CD4-positive, alpha-beta T cell treated with Interleukin-17A for 4 hours (primary cell): ENCODE measurements around the gene PTGR3.
"Not testable (repeated sequence)": the region's sequence is repeated elsewhere in the genome, so short reads cannot be mapped to it uniquely, and the experiment has no call there.

Experiments
- DNase-seq: peaks from one replicate; pipeline ENCODE4 v3.0.0-alpha.2; 2020; ENCODE audit warnings: mixed read lengths

PTGR3 gene

DNA sequence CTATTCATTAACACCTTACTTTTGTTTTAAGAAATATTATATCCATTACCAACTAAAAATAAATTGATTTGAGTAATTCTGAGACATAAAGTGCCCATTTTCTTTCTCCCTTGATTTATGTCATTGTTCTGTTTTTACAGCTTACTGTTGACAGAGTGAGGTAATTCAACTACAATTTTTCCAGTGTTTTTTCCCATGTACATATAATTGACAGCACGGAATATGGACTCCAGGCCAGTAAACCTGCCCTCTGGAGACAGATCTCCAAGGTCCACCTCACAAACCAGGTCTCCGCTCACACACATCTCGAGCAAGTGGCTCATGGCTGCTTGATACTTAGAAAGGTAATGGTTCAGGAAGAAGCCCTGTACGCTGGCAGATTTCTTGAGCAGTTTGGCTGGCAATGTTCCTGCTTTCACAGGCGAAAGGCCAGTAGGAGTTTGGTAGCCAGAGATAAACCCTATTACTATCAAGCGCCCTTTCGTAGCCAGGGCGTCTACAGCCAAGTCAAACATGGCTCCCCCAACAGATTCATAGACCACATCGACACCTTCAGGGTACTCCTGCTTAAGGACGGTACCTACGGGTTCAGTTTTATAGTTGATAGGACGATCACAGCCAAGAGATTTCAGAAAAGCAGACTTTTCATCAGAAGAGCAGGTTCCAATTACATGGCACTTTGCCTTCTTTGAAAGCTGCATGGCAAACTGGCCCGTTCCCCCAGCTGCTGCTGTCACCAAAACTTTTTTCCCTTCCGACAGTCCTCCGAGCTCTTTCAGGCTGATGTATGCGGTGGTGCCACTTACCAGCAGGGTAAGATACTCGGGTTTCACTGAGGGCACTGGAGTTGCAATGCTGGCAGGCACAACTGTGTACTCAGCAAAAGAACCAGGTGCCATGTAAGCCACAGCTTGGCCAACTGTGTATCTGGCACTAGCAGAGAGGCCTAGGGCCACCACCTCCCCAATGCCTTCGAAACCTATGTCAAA lies 7.4 kb downstream of the PTGR3 start:
- no peak for DNase-seq

DNA sequence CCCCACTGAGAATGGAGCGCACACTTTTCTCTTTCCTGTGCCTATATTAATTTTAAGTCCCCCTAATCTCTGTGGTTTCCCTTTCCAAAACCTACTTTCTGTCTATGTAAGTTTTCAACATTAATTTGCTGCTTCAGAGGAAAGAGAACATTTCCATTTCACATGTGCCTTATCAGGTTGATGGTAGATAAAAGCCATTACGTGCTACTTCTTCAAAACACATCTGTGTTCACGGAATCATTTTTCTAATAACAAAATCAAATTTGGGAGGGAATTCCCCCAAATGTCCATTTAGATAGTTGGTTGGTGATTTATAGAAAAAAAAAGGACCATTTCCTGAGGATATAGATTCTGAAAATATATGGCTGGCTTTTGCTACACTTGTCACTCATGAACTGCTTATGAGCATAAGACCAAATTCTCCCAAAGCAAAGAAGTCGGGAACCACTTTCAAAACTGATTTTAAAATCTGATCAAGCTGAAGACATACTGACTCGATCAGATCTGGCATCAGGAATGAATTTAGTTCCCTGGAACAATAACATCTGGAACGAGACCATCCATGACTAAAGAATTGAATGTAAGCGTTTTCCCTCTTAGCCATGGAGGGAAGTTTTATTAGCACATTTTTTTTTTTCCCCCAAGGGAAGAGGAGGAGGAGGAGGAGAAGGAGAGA lies 8.2 kb downstream of the PTGR3 start:
- no peak for DNase-seq

DNA sequence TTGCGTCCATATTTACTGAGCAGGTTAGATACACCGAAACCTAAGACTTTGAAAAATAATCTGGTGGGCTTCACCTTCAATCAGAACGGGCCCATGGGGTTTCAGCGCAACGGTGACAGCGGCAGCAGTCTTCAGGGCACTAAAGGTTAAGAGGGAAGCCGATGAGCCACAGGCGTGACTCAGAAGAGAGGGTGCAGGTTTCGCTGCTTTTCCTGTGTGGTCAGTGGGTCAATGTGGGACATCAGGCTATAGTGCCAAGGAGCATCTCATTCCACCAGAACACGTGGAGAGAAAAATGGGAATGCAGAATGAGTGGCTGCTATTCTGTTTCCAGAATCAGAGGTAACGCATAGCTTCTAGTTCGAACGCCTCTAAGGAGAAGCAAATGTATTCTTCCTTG lies 8.9 kb downstream of the PTGR3 start:
- DNase-seq, result no peak

DNA sequence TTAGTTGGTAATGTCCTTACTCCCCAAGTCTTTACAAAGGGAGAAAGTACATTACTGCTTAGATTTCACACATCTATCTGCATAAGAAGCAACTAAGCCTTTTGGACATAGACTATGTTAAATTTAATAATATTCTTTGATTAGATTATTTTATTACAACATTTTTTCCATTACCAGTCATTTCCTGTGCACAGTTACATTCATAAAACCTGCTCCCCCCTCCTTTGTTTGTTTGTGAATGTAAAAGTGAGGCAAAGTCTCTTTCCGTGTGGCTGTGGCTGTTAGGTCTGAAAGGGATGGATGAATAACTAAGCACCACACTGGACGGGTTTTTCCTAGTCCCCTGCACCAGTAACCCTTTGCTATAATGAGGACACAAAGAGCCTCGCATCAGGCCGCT lies 9.6 kb downstream of the PTGR3 start:
- no peak for DNase-seq

DNA sequence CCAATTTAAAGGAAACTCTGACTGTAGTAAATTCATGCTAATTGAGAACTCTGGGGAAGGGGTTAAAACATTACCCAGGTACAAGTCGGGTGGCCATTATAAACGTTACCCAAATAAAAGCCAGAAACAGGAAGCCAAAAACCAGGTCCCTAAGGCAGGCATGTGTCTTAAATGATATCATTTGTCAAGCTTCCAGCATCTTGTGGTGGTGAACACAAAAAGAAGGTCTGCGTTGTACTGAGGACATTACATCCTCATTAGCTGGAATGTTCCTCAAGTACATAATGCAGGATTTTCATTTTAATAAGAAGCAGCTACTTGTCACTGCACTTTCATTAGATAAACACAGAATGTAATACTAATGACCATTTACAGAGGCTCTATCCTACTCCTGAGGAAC lies 10.9 kb downstream of the PTGR3 start:
- DNase-seq, result no peak

DNA sequence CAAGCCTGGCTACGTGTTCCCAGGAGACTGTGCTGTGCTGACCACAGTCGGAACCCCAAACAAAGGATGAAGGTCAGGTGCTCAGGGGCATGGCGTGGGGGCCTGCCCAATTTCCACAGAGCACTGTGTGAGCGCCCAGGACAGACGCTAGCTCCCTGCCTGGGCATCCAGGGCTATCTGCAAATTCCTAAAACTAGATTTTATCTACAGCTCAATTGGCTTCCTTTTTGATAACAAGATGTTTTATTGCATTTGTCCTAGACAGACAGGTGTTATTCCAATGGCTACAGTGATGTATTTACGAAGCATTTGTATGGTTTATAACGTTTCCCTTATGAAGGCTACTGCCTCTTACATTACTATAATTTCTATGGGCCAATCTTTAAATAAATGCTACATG lies 16.0 kb downstream of the PTGR3 start:
- DNase-seq, result no peak

DNA sequence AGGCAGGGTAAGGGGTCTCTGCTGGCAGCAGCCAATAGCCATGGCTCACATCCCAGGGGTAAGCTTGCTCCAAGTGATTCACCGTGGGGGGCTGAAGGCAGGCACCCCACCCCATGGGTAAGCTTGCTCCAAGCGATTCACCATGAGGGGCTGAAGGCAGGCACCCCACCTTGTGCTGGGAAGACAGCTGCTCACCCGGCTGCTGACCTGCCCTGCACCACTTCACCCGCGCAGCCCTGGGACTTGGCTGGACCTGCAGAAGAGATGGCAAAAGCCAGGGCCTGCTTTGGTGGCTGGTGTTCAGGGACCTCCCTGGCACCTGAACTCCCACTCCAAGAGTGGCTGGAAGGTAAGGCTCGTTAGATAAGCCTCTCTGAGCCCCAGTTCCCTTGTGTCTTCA lies 19.2 kb downstream of the PTGR3 start:
- no peak for DNase-seq

DNA sequence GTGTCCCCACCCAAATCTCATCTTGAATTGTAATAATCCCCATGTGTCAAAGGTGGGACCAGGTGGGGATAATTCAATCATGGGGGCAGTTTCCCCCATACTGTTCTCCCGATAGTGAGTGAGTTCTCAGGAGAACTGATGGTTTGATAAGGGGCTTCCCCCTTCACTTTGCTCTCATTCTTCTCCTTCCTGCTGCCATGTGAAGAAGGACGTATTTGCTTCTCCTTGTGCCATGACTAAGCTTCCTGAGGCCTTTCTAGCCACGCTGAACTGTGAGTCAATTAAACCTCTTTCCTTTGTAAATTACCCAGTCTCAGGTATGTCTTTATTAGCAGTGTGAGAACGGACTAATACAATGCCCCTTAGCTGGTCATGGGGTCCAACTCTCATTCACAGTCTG lies 21.2 kb downstream of the PTGR3 start:
- not testable (repeated sequence) for DNase-seq

DNA sequence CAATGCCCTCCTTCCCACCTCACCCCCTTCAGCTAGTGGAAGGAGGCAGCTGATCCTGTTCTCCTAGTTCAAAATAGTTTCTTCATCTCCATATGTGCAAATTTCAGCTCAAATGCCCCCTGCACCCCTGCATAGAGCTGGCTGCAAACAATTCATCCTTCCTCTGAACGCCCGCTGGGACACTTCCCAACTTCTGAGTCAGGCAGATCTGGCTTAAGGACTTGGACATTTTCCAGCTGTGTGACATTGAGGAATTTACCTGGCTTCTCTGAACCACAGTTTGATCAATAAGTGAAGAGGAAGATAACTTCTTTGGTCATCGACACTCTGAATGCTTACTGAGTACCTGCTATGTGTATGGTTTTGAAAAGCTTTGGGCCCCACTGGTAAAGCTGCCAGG lies 23.5 kb downstream of the PTGR3 start:
- DNase-seq, result no peak

DNA sequence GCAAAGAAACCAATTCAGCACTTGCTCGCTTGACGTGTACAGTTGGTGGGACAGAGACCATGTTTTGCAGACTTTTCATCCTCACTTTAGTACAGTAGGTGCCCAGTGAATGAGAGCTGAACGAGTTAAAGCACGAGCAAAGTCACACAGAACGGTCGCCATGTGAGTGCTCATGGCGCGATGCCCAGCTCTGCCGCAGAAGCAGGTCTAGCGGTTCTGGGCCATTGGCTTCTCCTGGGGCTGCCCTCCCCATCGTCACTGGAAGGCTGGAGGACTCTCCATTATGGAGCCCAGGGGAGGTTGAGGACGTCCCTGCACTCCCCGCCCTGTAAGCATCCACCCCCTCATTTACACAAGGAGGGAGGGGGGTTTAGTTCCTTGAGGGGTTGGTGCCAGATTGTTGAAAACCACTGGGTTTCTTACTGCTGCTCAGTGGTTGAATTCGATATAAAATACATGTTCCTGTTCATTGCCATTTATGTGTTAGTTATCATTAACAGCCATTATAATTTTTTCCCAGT lies 24.9 kb downstream of the PTGR3 start:
- DNase-seq, result no peak

DNA sequence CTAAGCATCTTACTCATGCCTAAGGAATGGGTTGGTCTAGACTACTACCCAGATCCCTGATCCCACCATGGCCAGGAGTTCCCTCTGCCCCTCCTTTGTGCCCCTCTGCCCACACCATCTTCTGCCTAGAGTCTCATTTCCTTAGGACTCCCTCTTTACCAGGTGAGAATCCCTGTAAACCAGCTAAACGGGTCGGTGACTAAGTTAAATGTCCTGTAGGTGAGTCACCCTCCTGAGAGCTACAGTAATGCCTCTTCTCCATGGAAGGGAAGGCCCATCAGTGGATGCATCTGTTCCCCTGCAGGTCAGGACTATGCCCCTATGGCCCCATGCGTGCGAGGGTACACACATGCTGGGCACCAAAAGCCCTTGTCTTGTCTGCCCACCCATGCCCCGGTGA lies 25.4 kb downstream of the PTGR3 start:
- DNase-seq, result no peak

DNA sequence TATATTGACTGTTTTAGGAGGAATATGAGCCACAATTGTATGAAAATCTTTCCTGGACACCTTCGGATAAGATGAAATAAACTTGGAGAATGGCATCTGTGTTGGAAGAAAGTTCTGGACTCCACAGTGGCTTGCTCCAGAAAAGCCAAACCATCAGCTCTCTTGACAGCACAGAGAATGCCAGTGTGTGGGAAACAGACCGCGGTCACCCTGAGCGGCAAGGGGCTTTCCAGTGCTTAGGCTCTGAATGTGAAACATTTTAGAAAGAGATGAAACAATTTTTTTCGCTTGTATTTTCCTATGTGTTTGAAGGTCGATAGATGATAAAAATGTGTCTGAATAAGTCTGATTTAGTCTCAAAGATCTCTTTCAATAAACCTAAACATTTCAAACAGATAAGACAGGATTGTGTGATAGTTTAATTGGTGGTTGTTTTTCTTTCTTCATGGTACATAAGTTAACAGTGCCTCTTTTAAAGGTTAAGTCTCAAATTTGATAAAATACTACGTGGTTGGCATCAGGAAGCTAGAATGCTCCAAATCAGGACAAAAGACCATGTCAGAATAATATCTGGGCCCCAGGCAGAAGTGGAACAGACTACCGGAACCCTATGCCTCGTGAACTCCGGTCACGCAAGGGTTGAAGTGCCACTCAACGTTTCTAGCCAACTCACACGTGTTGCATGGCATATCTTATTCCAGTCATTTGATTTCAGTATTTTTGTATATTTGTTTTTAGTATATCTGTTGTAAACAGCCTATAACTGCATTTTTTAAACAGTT lies 28.9 kb downstream of the PTGR3 start:
- DNase-seq, result no peak

DNA sequence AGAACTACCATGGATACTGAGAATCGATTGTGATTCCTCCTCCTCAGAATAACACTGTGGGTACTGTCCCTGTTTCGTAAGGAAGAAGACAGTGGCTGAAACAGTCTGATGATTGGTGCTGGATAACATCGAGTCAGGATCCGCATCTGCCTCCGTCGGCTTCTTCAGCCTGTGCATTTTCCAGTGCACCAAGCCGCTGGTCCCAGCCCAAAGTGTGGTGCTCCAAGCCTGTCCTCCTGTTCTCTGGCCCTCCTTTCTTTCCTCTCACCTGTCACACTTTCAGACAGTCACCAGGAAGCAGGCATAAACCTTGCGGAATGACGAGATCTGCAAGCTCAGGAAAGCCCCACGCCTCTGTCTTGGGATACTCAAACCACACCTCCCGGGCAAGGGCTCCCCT lies 30.6 kb downstream of the PTGR3 start:
- DNase-seq, result no peak

DNA sequence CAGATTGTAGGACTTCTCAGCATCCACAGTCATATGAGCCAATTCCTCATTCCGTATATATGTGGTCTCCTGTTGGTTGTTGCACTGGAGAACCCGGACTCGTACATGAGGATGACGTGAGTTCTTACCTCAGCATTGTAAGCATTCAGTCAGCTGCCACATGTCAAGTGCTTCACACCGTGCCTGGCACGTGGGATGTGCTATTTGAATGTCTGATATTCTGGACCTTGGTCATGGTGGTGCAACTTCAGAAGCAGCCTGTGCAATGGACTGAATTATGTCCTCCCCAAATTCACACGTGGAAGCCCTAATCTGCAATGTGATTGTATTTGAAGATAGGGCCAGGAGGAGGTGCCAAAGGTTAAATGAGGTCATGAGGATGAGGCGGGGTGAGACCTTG lies 32.1 kb downstream of the PTGR3 start:
- DNase-seq, result no peak

DNA sequence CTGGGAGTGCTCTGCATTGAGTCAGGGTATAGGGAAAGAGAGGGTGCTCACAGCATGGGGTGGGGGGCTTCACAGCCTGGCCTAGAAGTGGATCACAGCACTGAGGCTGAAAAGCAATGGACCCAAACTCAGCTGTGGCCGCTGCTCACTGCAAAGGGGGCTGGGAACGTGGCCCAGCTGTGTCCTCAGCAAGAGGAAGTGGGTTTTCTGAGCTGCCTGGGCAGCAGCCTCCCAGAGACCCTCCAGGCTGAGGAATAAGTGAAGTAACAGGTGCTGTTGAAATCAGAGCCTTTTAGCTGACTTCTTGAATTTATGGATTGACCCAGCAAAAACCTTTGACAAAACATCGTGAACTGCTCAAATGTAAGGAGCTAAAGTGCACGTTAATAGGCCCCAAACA lies 35.2 kb downstream of the PTGR3 start:
- no peak for DNase-seq

DNA sequence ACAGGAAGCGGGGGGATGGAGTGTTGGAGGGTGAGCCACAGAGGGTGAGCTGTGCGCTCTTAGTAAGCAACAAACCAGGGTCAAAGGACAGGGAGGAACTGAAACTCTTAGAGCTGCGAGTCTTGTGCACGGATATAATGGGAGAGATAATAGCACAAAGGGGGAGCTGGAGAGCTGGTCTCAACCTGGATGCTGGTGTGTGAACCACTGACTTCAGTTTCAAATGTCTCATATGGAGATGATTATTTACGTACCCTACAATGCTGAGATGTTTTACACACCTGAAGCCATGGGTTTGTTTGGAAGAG lies 35.9 kb downstream of the PTGR3 start:
- peak; percentile 13 for DNase-seq

DNA sequence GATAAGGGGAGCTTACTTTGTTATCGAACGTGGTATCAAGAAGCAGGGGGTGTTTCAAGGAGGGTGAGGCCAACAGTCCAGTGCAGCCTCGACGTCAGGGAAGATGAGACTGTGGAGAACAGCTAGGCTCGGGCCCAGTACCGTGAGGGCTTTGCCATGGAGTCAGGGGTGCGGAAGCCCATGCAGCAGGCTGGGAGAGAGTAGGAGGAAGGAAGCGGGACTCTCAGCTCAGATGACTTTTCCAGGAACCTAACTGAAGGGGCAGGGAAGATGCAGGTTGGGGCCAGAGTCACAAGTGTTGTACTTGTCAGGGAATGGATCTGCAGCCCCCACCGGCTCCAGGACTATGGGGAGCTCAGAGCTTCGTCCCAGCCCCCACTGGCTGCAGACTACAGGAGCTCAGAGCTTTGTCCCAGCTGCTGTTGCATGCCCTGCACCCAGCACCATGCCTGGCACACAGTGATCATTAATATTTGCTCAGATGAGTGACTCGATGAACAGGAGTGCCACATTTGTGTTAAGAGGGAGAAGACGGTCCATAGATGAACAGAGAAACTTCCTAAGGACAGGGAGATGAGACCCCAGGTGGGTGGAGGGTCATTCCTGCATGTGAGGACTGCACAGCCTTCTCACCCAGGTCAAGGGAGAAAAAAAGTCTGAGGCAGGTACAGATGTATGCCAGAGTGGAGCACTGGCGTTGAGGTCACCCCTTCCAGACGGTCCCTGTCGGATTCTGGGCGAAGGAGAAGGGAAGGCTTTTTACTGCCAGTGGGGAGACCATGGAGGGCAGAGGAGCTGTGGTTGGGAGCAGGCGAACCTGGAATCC lies 36.4 kb downstream of the PTGR3 start:
- DNase-seq, result no peak

DNA sequence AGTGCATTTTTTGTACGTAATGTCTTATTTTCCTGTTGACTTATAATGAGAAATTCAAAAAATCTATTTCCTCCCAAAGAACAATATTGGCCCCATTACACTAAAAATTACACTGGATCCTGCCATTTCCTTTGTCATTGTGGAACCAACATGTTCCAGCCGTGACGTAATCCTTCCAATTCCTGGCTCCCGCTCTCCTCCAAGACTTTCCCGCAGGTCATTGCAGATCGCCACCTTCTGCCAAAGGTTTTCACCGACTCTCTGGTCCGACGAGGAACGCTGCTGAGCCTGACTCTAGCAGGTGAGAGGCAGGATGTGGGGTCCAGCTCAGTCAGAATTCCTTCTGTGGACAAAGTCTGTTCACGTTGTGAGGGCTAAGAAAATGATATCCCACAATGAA lies 38.0 kb downstream of the PTGR3 start:
- no peak for DNase-seq

DNA sequence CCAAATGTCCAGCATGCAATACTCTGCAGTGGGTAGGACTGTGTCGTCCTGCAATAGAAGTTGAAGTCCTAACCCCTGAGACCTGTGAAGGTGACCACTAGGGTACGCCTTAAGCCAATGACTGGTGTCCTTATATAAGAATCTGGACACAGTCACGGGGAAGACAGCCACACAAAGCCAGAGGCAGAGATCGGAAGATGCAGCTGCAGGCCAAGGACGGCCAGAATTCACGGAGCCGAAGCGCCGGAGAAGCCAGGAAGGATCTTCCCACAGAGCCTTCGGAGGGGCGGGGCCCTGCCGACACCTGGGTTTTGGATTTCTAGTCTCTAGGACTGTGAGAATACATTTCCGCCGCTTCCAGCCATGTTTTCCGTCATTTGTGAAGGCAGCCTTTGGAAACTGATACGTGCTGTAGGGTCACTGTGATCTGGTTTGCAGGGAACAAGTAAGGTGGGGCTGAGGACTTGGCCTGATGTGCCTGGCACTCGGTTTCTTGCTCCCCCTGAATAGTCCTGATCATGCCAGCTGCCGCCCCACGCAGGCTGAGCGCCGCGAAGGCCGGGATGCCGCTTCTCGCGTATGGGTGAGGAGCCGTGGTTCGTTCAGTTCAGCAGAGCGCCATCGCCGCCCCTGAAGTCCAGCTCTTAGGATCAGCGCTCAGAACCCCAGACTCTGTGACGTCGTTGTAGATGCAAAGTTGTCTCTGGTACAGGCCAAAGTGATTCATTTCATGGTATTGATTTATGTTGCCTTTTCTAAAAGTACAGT lies 38.7 kb downstream of the PTGR3 start:
- no peak for DNase-seq

DNA sequence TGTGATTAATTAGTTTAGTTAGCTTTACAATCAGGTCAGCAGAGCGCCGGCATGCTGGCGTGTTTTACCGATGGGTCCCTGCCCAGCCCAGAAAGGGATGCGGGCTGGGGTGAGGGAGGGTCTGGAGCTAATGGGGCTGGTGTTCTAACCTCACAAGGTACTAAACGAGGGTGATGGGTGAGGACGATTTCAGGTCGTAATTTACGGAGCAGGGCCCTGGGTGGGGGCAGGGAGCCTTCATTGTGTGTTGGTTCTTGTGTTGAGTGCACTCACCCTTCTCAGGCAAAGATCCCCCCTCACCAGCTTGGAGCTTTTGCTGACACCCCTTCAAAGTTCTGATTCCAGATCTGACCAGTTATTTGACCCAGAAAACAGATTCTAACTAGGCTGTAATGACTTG lies 39.5 kb downstream of the PTGR3 start:
- no peak for DNase-seq

DNA sequence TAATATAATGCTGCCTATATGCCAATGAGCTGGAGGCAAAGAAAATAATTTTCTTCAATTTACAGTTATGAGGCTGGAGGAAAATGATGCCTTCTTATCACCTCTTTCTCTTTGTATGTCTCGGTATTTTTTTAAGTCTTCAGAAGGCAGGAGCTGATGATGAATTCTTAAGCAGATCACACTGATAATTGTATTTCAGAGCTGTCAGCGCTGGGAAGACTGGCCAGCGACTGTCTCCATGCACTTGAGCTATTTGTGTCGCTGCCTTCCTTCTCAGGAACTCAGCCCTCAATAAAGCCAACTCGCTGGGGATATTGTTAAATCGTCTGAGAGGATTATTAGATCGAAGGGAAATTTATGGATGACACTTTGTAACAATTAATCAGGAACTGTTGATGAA lies 40.3 kb downstream of the PTGR3 start:
- DNase-seq, result no peak
